ENCODE results near the gene CEP76.
A peak's percentile ranks its signal among the peaks of the same experiment; 100 is the strongest.

DNA sequence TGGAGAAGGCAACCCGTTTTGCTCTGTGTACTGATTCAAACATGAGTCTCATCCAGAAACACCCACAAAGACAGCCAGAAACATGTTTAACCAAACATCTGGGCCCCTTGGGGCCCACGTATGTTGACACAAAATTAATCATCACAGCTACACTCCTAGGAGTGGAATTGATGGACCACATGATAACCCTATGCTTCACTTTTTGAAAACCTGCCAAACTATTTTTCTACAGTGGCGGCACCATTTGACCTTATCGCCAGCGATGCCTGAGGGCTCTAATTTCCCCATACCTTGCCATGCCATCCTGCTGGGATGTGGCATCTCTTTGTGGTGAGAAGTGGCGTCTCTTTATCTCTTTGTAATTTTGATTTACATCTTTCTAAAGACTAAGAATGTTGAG lies 38.8 kb upstream of the CEP76 start:
- TF ChIP-seq, protein P1, sequence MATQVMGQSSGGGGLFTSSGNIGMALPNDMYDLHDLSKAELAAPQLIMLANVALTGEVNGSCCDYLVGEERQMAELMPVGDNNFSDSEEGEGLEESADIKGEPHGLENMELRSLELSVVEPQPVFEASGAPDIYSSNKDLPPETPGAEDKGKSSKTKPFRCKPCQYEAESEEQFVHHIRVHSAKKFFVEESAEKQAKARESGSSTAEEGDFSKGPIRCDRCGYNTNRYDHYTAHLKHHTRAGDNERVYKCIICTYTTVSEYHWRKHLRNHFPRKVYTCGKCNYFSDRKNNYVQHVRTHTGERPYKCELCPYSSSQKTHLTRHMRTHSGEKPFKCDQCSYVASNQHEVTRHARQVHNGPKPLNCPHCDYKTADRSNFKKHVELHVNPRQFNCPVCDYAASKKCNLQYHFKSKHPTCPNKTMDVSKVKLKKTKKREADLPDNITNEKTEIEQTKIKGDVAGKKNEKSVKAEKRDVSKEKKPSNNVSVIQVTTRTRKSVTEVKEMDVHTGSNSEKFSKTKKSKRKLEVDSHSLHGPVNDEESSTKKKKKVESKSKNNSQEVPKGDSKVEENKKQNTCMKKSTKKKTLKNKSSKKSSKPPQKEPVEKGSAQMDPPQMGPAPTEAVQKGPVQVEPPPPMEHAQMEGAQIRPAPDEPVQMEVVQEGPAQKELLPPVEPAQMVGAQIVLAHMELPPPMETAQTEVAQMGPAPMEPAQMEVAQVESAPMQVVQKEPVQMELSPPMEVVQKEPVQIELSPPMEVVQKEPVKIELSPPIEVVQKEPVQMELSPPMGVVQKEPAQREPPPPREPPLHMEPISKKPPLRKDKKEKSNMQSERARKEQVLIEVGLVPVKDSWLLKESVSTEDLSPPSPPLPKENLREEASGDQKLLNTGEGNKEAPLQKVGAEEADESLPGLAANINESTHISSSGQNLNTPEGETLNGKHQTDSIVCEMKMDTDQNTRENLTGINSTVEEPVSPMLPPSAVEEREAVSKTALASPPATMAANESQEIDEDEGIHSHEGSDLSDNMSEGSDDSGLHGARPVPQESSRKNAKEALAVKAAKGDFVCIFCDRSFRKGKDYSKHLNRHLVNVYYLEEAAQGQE (IDR thresholded peaks at IDR 0.05; ENCODE audit: insufficient read depth in 1 of 2, low read depth in 2 of 2, low read length in 2 of 2) = no peak; a peak in 1 of 4 replicates
- TF ChIP-seq POLR2AphosphoS5 (IDR thresholded peaks at IDR 0.05; ENCODE audit: low read depth, low read length) (no peak), SIN3A (IDR thresholded peaks at IDR 0.05; ENCODE audit: borderline replicate concordance, insufficient read depth, low read length) (0 out of 2 replicates have a peak, but pooled peaks have one; percentile 41), TAF1 (IDR thresholded peaks at IDR 0.05; ENCODE audit: borderline replicate concordance, insufficient read depth, low read length) (no peak; the same call in 1 of the 2 replicates), FOXP2 (optimal IDR thresholded peaks at IDR 0.05; ENCODE audit: borderline replicate concordance, extremely low read depth, extremely low read length, insufficient read depth) (no peak)
